K562 (cell line): Measurements from ENCODE around the gene KRTAP10-8.
"Not testable (repeated sequence)": the region's sequence is repeated elsewhere in the genome, so short reads cannot be mapped to it uniquely, and the experiment has no call there.

Experiments
- CHD4 ChIP-seq: fragments of 200-600 bp; sonication (generic); IDR thresholded peaks from 3 replicates; pipeline ENCODE4 v1.6.1; 2012; ENCODE audit warnings: low read depth, mild to moderate bottlenecking, mixed read lengths, low read length, inconsistent platforms; ENCODE audit not compliant: insufficient read depth, insufficient replicate concordance, poor library complexity, severe bottlenecking
- CTCF ChIP-seq, 3 experiments: IDR thresholded peaks in 2 of 3; conservative IDR thresholded peaks in 1 of 3; 2 replicates each; pipeline ENCODE4 v1.5.1; 2011 to 2012; ENCODE audit warnings: low read length in 3 of 3, mild to moderate bottlenecking in 3 of 3, control low read depth in 2 of 3, improper control_type of control experiment in 1 of 3, inconsistent platforms in 1 of 3, low read depth in 1 of 3, mixed read lengths in 1 of 3, moderate library complexity in 1 of 3; ENCODE audit not compliant: insufficient read depth in 2 of 3
- FOXK2 ChIP-seq, 2 experiments: fragments of 450-650 bp; IDR thresholded peaks in 1 of 2; conservative IDR thresholded peaks in 1 of 2; 2 replicates each; pipeline ENCODE4 v1.6.1; 2016; ENCODE audit warnings: low read depth in 2 of 2, mild to moderate bottlenecking in 1 of 2
- HDAC2 ChIP-seq: fragments of 450-650 bp; IDR thresholded peaks from 2 replicates; pipeline ENCODE4 v1.6.1; 2016; ENCODE audit warnings: mild to moderate bottlenecking
- JUNB ChIP-seq: fragments of 450-650 bp; formaldehyde crosslinking; conservative IDR thresholded peaks from 2 replicates; pipeline ENCODE4 v1.4.0; 2020; ENCODE audit warnings: mild to moderate bottlenecking
- KDM1A ChIP-seq, 2 experiments: fragments of 450-650 bp; IDR thresholded peaks; 2 replicates each; pipeline ENCODE4 v1.6.1; 2016; ENCODE audit warnings: mild to moderate bottlenecking in 2 of 2
- KLF10 ChIP-seq: fragments of 250-450 bp; sonication (Bioruptor Pico); IDR thresholded peaks from 2 replicates; pipeline ENCODE4 v1.6.1; 2021; ENCODE audit warnings: matching md5 sums
- POLR2A ChIP-seq: fragments of 450-650 bp; conservative IDR thresholded peaks from 2 replicates; pipeline ENCODE4 v1.6.1; 2016
- PREB ChIP-seq: sonication (generic); formaldehyde crosslinking; IDR thresholded peaks from 2 replicates; pipeline ENCODE4 v1.8.1; 2023; ENCODE audit warnings: mild to moderate bottlenecking, missing genetic modification reagents
- STAT5B ChIP-seq: fragments of 250-450 bp; sonication (Bioruptor Pico); IDR thresholded peaks from 2 replicates; pipeline ENCODE4 v1.8.0; 2021; ENCODE audit warnings: mild to moderate bottlenecking, inconsistent platforms
- YY1 ChIP-seq, 3 experiments: IDR thresholded peaks; 2 replicates each; pipeline ENCODE4 v1.6.1; 2011; ENCODE audit warnings: low read length in 2 of 3, mild to moderate bottlenecking in 2 of 3, moderate library complexity in 2 of 3, borderline replicate concordance in 1 of 3, control low read depth in 1 of 3, low read depth in 1 of 3; ENCODE audit not compliant: insufficient read depth in 3 of 3, insufficient replicate concordance in 2 of 3, control insufficient read depth in 1 of 3, insufficient read length in 1 of 3; ENCODE audit errors: extremely low read depth in 1 of 3
- TF ChIP-seq, protein P1 (sequence below), 2 experiments: fragments of 450-650 bp in 1 of 2; IDR thresholded peaks; 2 replicates each; pipeline ENCODE4 v1.6.1; 2011 to 2017; ENCODE audit warnings: low read depth in 2 of 2, antibody characterized with exemption in 1 of 2, borderline replicate concordance in 1 of 2, low read length in 1 of 2, mild to moderate bottlenecking in 1 of 2, mixed read lengths in 1 of 2; ENCODE audit not compliant: control insufficient read depth in 1 of 2

- TF ChIP-seq KLF10 (CRISPR knock-in tag); KDM1A (IDR thresholded peaks at IDR 0.05); CHD4; POLR2A; PREB; FOXK2 (conservative IDR thresholded peaks at IDR 0.05 in 1 of 2, IDR thresholded peaks at IDR 0.05 in 1 of 2; ENCODE audit: low read depth in 2 of 2); HDAC2; CTCF (IDR thresholded peaks at IDR 0.05 in 2 of 3, conservative IDR thresholded peaks at IDR 0.05 in 1 of 3; ENCODE audit: insufficient read depth in 2 of 3, low read depth in 1 of 3, low read length in 3 of 3); JUNB (CRISPR knock-in tag); YY1 (IDR thresholded peaks at IDR 0.05; ENCODE audit: borderline replicate concordance in 1 of 3, control insufficient read depth in 1 of 3, extremely low read depth in 1 of 3, insufficient read depth in 3 of 3, insufficient read length in 1 of 3, insufficient replicate concordance in 2 of 3, low read depth in 1 of 3, low read length in 2 of 3); STAT5B (CRISPR knock-in tag): not testable (repeated sequence)
- TF ChIP-seq, protein P1, sequence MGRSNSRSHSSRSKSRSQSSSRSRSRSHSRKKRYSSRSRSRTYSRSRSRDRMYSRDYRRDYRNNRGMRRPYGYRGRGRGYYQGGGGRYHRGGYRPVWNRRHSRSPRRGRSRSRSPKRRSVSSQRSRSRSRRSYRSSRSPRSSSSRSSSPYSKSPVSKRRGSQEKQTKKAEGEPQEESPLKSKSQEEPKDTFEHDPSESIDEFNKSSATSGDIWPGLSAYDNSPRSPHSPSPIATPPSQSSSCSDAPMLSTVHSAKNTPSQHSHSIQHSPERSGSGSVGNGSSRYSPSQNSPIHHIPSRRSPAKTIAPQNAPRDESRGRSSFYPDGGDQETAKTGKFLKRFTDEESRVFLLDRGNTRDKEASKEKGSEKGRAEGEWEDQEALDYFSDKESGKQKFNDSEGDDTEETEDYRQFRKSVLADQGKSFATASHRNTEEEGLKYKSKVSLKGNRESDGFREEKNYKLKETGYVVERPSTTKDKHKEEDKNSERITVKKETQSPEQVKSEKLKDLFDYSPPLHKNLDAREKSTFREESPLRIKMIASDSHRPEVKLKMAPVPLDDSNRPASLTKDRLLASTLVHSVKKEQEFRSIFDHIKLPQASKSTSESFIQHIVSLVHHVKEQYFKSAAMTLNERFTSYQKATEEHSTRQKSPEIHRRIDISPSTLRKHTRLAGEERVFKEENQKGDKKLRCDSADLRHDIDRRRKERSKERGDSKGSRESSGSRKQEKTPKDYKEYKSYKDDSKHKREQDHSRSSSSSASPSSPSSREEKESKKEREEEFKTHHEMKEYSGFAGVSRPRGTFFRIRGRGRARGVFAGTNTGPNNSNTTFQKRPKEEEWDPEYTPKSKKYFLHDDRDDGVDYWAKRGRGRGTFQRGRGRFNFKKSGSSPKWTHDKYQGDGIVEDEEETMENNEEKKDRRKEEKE (IDR thresholded peaks at IDR 0.05; ENCODE audit: borderline replicate concordance in 1 of 2, control insufficient read depth in 1 of 2, low read depth in 2 of 2, low read length in 1 of 2), result not testable (repeated sequence)
These were observed 11.5 kb upstream of the KRTAP10-8 start, which contains the start of gene KRTAP10-7 for GRCh38 chr21:44600118-44600978.
